ENCODE measurements around the gene SSR2. TPM values are rescaled to one million over a fixed set of nuclear protein-coding genes. Genes with fewer than 3 reads are reported as not detected.

SSR2 gene
- total RNA-seq, 2 donors from 2014 or later: 204 to 208 TPM

GRCh38 chr1:156024801-156025200 is 4.0 kb upstream of the SSR2 start:
- H3K4me3 ChIP-seq: no peak overlapping the region
- no peaks in the 10 kb centered on the region for H3K27me3 ChIP-seq
- no peaks in the 10 kb centered on the region for H3K4me1 ChIP-seq
- no peak for TF ChIP-seq CTCF (IDR thresholded peaks at IDR 0.05)
- H3K36me3 ChIP-seq: no peaks in the 10 kb centered on the region
- DNase-seq: no peak
- no peaks in the 10 kb centered on the region for H3K9me3 ChIP-seq
- H3K27ac ChIP-seq: no peak overlapping the region
- H3K9ac ChIP-seq (ENCODE audit: low read depth in 2 of 2, low read length in 2 of 2): no peak overlapping the region
- intact Hi-C loops (cut with DNase I): no loop called here

- H3K36me3 ChIP-seq: no peaks in the 10 kb centered on the region
- H3K4me3 ChIP-seq: no peak overlapping the region
- no peak for TF ChIP-seq CTCF (IDR thresholded peaks at IDR 0.05)
- H3K27me3 ChIP-seq: no peaks in the 10 kb centered on the region
- intact Hi-C loops (cut with DNase I): no loop called here
- DNase-seq: no peak
- no peaks in the 10 kb centered on the region for H3K4me1 ChIP-seq
- no peak overlapping the region for H3K27ac ChIP-seq
- H3K9ac ChIP-seq (ENCODE audit: low read depth in 2 of 2, low read length in 2 of 2): no peak overlapping the region
- H3K9me3 ChIP-seq: no peaks in the 10 kb centered on the region
Measured at GRCh38 chr1:156021954-156022353, 1.2 kb upstream of the SSR2 start.

GRCh38 chr1:156021093-156021428 is 310 bp upstream of the SSR2 start:
- peak overlapping the region in 1 of 2 donors; percentile 82 for H3K9ac ChIP-seq (ENCODE audit: low read depth in 2 of 2, low read length in 2 of 2)
- H3K4me1 ChIP-seq: no peaks in the 10 kb centered on the region
- TF ChIP-seq CTCF (IDR thresholded peaks at IDR 0.05): no peak
- H3K27ac ChIP-seq: peak overlapping the region; percentile 80
- H3K4me3 ChIP-seq: peak overlapping the region; percentile 89
- H3K9me3 ChIP-seq: no peaks in the 10 kb centered on the region
- no peak for DNase-seq
- H3K36me3 ChIP-seq: peaks cover 7% of the 10 kb centered on the region
- H3K27me3 ChIP-seq: no peaks in the 10 kb centered on the region
- intact Hi-C loops (cut with DNase I): no loop called here

GRCh38 chr1:156019946-156020292 is 832 bp downstream of the SSR2 start:
- H3K9me3 ChIP-seq: no peaks in the 10 kb centered on the region
- no peak for DNase-seq
- H3K9ac ChIP-seq (ENCODE audit: low read depth in 2 of 2, low read length in 2 of 2): peak overlapping the region; percentile 72 to 82
- intact Hi-C loops (cut with DNase I): no loop called here
- no peak for TF ChIP-seq CTCF (IDR thresholded peaks at IDR 0.05)
- peak overlapping the region; percentile 89 for H3K4me3 ChIP-seq
- peak overlapping the region; percentile 80 for H3K27ac ChIP-seq
- H3K4me1 ChIP-seq: no peaks in the 10 kb centered on the region
- H3K36me3 ChIP-seq: peaks cover 8% of the 10 kb centered on the region
- H3K27me3 ChIP-seq: no peaks in the 10 kb centered on the region

GRCh38 chr1:156014829-156015228 is 5.9 kb downstream of the SSR2 start:
- Histone ChIP-seq H3K4me1 (no peaks in the 10 kb centered on the region), H3K4me3 (no peak overlapping the region), H3K9me3 (no peaks in the 10 kb centered on the region), H3K9ac (ENCODE audit: low read depth in 2 of 2, low read length in 2 of 2) (no peak overlapping the region), H3K27me3 (no peaks in the 10 kb centered on the region), H3K27ac (no peak overlapping the region), H3K36me3 (peaks cover 23% of the 10 kb centered on the region)
- TF ChIP-seq CTCF (IDR thresholded peaks at IDR 0.05): no peak
- intact Hi-C loops (cut with DNase I): no loop called here
- no peak for DNase-seq
